GM13976 (cell line): ENCODE results near the gene TRABD2B.

Experiments used
- DNase-seq: peaks from one replicate; pipeline ENCODE4 v3.0.0; 2012; ENCODE audit warnings: low spot score
- in situ Hi-C: fragments of 300-500 bp; cut with MboI; formaldehyde crosslinking; loops from one replicate; pipeline ENCODE4 v1.12.0; 2022; ENCODE audit warnings: low sequenced_read_pairs, mixed read lengths, inconsistent platforms; ENCODE audit not compliant: unreplicated experiment
- TF ChIP-seq, protein P1 (sequence below): IDR thresholded peaks from 2 replicates; pipeline ENCODE4 v1.5.1; 2012; ENCODE audit warnings: borderline replicate concordance, mild to moderate bottlenecking; ENCODE audit not compliant: insufficient read depth; ENCODE audit errors: extremely low read depth, missing control alignments, control extremely low read depth

The TRABD2B gene

DNA sequence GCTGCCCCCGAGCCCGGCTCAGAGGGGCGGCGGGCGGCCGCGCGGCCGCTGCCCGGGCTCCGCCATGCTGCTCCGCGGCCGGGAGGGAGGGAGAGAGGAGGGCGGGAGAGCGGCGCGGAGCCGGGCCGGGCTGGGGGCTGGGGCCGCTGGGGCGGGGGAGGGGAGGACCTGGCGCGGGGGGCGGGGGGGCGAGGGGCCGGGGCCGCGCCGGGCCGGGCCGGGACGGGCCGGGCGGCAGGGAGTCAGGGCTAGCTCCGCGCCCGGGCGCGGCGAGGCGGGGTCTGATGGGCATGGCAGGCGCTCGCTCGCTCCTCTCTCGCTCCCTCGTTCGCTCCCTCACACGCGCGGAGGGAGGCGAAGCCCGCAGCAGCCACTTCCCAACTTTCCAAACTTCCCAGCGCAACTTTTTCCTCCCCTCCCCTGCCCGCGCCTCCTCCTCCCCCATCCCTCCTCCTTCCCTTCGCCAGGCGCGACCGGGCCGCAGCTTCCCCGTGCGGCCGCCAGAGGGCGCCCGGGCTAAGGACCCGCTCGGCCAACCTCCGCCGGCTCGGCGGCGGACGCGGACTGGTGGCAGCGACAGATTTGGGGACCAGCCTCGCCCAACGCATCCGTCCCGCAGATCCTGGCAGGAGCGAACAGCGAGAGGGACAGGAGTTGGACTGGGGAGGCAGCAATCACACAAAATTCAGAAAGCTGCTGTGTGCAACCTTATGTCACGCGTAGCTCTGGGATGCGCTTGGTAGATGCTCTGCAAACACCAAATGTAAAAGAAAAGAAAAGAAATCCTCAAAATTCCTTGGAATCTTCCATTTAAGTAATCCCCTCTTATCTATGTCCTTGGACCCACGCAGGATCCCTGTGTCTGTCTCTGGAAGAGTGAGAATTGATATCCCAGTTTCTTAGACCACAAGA, at the start of gene TRABD2B:
TRABD2B (minus strand) TSS at position 97 of the 912 bp plus-strand sequence.
- in situ Hi-C loops, result no loop called here
- TF ChIP-seq, protein P1, sequence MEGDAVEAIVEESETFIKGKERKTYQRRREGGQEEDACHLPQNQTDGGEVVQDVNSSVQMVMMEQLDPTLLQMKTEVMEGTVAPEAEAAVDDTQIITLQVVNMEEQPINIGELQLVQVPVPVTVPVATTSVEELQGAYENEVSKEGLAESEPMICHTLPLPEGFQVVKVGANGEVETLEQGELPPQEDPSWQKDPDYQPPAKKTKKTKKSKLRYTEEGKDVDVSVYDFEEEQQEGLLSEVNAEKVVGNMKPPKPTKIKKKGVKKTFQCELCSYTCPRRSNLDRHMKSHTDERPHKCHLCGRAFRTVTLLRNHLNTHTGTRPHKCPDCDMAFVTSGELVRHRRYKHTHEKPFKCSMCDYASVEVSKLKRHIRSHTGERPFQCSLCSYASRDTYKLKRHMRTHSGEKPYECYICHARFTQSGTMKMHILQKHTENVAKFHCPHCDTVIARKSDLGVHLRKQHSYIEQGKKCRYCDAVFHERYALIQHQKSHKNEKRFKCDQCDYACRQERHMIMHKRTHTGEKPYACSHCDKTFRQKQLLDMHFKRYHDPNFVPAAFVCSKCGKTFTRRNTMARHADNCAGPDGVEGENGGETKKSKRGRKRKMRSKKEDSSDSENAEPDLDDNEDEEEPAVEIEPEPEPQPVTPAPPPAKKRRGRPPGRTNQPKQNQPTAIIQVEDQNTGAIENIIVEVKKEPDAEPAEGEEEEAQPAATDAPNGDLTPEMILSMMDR, result peak; percentile 98

DNA sequence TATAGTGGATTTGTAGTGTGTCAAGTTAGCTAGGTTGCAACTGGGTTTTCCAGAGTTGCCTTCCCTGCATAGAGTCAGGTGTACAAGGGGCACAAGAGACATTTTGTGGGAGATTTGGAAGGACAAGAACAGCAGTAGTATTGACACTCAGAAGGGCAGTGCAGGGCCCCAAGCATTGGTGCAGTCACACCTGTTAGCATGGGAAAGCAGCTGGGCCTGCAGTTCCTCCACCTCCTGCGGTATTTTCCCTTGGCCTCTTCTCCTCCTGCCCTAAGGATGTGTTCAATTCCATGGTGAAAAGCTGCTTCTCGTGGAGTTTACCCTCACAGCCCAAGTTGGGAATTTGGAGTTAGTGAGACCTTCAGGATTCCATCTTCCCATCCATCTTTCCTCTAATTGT, 47.1 kb upstream of the TRABD2B start:
- TF ChIP-seq, protein P1, result no peak
- in situ Hi-C loops, result no loop called here
- DNase-seq, result no peak

More for the DNA sequence above, at the start of gene TRABD2B:
- peak; percentile 93 for DNase-seq

DNA sequence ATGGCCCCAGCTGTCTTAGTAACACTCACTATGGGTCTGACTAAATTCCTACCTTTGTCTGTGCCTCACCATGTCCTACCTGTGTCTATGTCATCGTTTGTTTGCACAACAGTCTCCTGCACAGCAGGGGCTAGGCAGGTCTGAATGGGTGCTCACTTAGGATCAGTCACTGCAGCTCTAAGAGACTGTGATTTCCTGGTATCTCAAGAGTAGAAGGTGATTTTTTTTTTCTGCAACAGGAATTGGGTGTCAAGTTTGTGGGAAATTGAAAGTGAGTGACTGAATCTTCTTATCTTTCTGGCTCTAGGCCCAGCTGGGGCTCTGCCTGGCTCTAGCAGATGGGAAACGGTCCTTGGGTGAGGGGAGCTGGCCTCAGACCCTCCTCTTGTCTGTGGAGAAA, 46.4 kb upstream of the TRABD2B start:
- no peak for DNase-seq
- in situ Hi-C loops, result no loop called here
- TF ChIP-seq, protein P1, result no peak

DNA sequence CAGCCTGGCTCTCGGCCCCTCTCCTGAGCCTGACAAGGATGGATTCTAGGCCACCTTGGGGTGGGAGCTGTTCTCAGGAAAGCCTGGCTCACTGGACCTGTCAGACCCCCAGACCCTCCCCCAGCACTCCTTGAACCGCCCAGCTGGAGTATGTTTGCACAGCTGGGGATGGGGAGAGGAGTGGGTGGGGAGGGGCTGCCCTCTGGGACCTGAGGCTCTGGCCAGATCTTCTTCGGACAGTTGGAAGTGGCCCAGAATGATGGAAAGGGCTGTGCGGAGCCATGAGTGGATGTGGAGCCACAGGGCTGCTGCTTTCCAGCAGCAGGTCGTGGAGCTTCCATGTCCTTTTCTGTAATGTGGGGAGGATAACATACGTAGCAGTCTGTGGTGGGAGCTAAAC, 43.0 kb upstream of the TRABD2B start:
- TF ChIP-seq, protein P1, result no peak
- DNase-seq, result no peak
- in situ Hi-C loops, result no loop called here

DNA sequence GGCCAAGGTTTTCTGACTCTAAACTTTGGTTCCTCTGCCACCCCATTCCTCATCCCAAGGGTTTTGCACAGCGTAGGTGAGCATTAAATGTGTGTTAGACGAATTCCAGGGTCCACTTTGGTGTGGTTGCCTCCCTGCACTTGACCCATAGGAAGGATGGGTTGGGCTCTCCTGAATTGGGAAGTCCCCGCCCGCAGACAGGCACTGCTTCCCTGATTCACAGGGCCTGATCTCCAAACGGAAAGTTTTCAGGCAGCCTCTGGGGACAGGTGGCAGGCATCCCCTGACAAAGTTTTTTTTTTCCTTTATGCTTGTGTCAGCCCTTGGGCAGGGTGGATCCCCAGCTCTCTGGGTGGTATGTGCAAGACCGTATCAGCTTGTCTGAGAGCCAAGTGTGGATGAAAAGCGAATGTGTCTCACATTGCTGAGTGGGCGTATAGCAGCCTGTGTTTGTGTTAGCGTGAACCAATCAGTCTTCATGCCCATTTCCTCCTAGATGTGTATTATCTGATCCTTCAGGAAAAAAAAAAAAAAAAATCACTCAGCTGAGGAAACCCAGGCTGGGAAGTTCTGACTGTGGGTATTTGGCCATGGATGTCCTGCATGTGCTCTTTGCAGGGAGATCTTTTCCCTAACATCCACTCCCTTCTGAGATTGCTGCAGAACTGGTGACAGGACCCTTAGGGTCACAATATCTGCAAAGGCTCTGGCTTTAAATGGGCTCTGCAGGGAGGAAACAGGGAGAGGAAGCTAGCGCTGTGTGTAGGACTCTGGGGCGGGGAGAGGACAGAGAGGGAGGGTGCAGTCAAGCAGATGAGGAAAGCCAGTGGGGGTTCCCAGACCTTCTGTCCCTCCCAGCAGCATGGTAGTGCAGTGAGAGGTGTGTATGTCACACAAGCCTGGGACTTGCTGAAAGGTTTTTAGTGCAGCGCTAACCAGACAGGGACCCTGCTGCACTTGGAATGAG, 42.2 kb upstream of the TRABD2B start:
- TF ChIP-seq, protein P1, result no peak
- in situ Hi-C loops, result no loop called here
- peak; percentile 35 for DNase-seq

DNA sequence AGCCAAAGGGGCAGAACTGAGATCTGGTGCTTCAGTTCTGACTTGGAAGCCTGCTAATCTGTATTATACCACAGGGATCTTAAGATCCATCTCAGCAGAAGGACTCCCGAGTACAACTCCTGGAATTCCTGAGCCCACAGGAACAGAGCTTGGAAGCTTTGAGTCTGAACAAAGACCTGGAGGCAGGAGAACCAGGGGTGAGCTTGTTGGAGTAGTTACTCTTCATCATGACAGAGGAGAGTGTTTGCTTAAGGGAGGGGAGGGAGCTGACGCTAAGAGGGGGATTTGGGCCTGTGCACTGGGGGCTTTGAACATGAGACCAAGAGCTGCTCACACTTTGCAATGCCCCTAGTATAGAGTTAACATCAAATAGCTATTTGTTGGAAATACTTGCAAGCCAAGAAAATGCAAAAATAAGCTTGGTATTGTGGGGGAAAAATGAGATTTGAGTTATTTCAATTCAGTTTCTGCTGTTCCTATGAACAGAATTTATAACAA, 41.1 kb upstream of the TRABD2B start:
- TF ChIP-seq, protein P1, result no peak
- in situ Hi-C loops, result no loop called here
- no peak for DNase-seq
